ENCODE measurements around the gene RGS7BP.

The RGS7BP gene

DNA sequence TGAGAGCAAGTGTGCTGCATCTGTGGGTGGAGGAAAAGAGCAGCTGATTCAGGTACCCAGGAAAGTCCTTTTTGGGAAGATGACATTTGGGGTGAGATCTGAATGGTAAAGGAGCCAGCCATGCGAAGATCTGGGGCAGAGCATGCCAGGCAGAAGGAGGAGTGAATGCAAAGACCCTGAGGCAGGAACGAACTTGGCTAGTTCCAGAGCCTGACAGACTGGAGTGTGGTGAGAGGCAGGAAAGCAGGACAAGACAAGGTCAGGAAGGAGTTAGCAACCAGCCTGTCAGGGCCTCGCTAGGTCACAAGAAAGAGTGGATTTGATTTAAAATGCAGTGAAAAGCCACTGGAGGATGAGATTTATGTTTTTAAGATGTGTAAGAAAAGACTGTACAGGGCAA, 28.2 kb downstream of the RGS7BP start:
- TF ChIP-seq ZBTB7A (IDR thresholded peaks at IDR 0.05; ENCODE audit: low read depth) (no peak), MAX (IDR thresholded peaks at IDR 0.05) (no peak), TEAD4 (IDR thresholded peaks at IDR 0.05) (no peak), CREB1 (IDR thresholded peaks at IDR 0.05; ENCODE audit: low read depth) (no peak), EP300 (IDR thresholded peaks at IDR 0.05; ENCODE audit: borderline replicate concordance) (no peak), USF1 (IDR thresholded peaks at IDR 0.05) (no peak), YY1 (IDR thresholded peaks at IDR 0.05; ENCODE audit: low read depth) (no peak), TCF12 (IDR thresholded peaks at IDR 0.05; ENCODE audit: low read depth) (no peak), RAD21 (IDR thresholded peaks at IDR 0.05; ENCODE audit: low read depth) (no peak), CEBPB (IDR thresholded peaks at IDR 0.05) (no peak), EGR1 (IDR thresholded peaks at IDR 0.05) (no peak)
- TF ChIP-seq, protein P1, sequence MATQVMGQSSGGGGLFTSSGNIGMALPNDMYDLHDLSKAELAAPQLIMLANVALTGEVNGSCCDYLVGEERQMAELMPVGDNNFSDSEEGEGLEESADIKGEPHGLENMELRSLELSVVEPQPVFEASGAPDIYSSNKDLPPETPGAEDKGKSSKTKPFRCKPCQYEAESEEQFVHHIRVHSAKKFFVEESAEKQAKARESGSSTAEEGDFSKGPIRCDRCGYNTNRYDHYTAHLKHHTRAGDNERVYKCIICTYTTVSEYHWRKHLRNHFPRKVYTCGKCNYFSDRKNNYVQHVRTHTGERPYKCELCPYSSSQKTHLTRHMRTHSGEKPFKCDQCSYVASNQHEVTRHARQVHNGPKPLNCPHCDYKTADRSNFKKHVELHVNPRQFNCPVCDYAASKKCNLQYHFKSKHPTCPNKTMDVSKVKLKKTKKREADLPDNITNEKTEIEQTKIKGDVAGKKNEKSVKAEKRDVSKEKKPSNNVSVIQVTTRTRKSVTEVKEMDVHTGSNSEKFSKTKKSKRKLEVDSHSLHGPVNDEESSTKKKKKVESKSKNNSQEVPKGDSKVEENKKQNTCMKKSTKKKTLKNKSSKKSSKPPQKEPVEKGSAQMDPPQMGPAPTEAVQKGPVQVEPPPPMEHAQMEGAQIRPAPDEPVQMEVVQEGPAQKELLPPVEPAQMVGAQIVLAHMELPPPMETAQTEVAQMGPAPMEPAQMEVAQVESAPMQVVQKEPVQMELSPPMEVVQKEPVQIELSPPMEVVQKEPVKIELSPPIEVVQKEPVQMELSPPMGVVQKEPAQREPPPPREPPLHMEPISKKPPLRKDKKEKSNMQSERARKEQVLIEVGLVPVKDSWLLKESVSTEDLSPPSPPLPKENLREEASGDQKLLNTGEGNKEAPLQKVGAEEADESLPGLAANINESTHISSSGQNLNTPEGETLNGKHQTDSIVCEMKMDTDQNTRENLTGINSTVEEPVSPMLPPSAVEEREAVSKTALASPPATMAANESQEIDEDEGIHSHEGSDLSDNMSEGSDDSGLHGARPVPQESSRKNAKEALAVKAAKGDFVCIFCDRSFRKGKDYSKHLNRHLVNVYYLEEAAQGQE (IDR thresholded peaks at IDR 0.05; ENCODE audit: low read depth): no peak

GRCh38 chr5:64557911-64558310, 52.1 kb downstream of the RGS7BP start:
- TF ChIP-seq ZBTB7A (IDR thresholded peaks at IDR 0.05; ENCODE audit: low read depth) (no peak), NFIC (IDR thresholded peaks at IDR 0.05) (no peak), TAF1 (IDR thresholded peaks at IDR 0.05; ENCODE audit: low read depth) (no peak), CEBPB (IDR thresholded peaks at IDR 0.05) (no peak), EP300 (IDR thresholded peaks at IDR 0.05; ENCODE audit: borderline replicate concordance) (no peak), TCF12 (IDR thresholded peaks at IDR 0.05; ENCODE audit: low read depth) (no peak), MAX (IDR thresholded peaks at IDR 0.05) (no peak)
- TF ChIP-seq, protein P1 (IDR thresholded peaks at IDR 0.05; ENCODE audit: low read depth): no peak

DNA sequence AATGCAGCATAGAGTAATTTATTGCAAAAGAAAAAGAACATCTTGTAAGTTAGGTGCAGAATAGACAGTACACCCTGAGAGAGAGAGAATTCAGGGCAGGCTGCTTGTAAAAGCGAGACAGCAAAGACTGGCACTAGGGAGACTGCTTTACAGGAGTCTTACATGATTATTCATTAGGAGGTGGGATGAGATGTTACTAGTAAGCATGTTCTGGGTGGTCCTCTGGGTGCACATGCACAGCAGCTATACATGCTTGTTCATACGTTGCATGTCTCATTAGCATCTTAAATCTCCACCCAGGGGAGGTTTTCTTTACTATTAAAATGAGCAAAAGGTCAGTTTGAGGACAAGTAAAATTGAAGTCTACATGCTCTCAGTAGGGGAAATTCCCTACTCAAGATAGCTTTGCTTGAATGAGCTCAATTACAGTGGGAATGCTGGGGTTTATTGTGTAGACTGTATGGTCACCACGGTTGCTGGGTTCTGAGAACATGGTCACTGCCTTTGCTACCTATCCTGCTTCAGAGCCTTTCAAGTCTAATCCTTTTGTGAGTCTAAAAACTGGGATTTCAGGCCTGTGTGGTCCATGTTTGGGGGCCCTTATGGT, 60.6 kb downstream of the RGS7BP start:
- TF ChIP-seq TEAD4 (IDR thresholded peaks at IDR 0.05): no peak
- no peak for TF ChIP-seq TAF1 (IDR thresholded peaks at IDR 0.05; ENCODE audit: low read depth)
- TF ChIP-seq RAD21 (IDR thresholded peaks at IDR 0.05; ENCODE audit: low read depth): no peak
- no peak for TF ChIP-seq EP300 (IDR thresholded peaks at IDR 0.05; ENCODE audit: borderline replicate concordance)
- no peak for TF ChIP-seq CEBPB (IDR thresholded peaks at IDR 0.05)
- no peak for TF ChIP-seq CREB1 (IDR thresholded peaks at IDR 0.05; ENCODE audit: low read depth)
- no peak for TF ChIP-seq EGR1 (IDR thresholded peaks at IDR 0.05)
- no peak for TF ChIP-seq YY1 (IDR thresholded peaks at IDR 0.05; ENCODE audit: low read depth)
- no peak for TF ChIP-seq FOXM1 (IDR thresholded peaks at IDR 0.05; ENCODE audit: borderline replicate concordance, low read depth)
- no peak for TF ChIP-seq ZBTB7A (IDR thresholded peaks at IDR 0.05; ENCODE audit: low read depth)
- no peak for TF ChIP-seq NFIC (IDR thresholded peaks at IDR 0.05)
- TF ChIP-seq MAX (IDR thresholded peaks at IDR 0.05): no peak
- no peak for TF ChIP-seq TCF12 (IDR thresholded peaks at IDR 0.05; ENCODE audit: low read depth)
- TF ChIP-seq, protein P1 (IDR thresholded peaks at IDR 0.05; ENCODE audit: low read depth): no peak
- TF ChIP-seq USF1 (IDR thresholded peaks at IDR 0.05): no peak

- TF ChIP-seq TEAD4 (IDR thresholded peaks at IDR 0.05) (no peak), EP300 (IDR thresholded peaks at IDR 0.05; ENCODE audit: borderline replicate concordance) (no peak), USF1 (IDR thresholded peaks at IDR 0.05) (no peak), NFIC (IDR thresholded peaks at IDR 0.05) (no peak), CREB1 (IDR thresholded peaks at IDR 0.05; ENCODE audit: low read depth) (no peak), ZBTB7A (IDR thresholded peaks at IDR 0.05; ENCODE audit: low read depth) (no peak), YY1 (IDR thresholded peaks at IDR 0.05; ENCODE audit: low read depth) (no peak), CEBPB (IDR thresholded peaks at IDR 0.05) (no peak), TCF12 (IDR thresholded peaks at IDR 0.05; ENCODE audit: low read depth) (no peak), FOXM1 (IDR thresholded peaks at IDR 0.05; ENCODE audit: borderline replicate concordance, low read depth) (no peak), TAF1 (IDR thresholded peaks at IDR 0.05; ENCODE audit: low read depth) (no peak), MAX (IDR thresholded peaks at IDR 0.05) (no peak), RAD21 (IDR thresholded peaks at IDR 0.05; ENCODE audit: low read depth) (no peak)
- TF ChIP-seq, protein P1 (IDR thresholded peaks at IDR 0.05; ENCODE audit: low read depth): no peak
These were observed 64.0 kb downstream of the RGS7BP start for GRCh38 chr5:64569858-64570257.

Data from Ishikawa (cell line).